ENCODE results near the gene KIF23. TPM values are rescaled to one million over a fixed set of nuclear protein-coding genes. Genes with fewer than 3 reads are reported as not detected.

Gene KIF23
- total and polyA plus RNA-seq, 2 of the 4 experiments (the other 2 are of a cell fraction), result 37.7 to 56.1 TPM

DNA sequence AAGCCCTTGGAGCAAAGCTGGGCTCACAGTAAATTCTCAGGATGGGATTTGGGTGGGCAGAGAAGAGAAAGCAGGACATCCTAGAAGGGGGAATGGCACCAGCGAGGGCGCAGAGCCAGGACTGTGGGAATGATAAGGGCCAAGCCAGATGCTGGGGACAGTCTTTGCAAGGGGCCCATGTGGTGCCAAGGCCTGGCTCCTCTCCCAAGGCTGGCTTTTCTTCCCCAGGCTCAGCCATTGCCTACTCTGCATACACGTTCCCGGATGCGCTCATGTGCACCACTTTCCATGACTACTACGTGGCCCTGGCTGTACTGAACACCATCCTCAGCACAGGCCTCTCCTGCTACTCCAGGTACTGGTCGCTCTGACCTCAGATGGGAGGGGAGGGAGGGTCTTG is 24.7 kb upstream of the KIF23 start:
- Histone ChIP-seq H3K56ac (ENCODE audit: extremely low read depth, insufficient read depth, low read length) (no peak overlapping the region), H2BK5ac (ENCODE audit: low read depth, low read length, poor library complexity, severe bottlenecking) (no peak overlapping the region), H3K4ac (ENCODE audit: low read depth, low read length) (no peak overlapping the region), H2BK120ac (ENCODE audit: low read depth, low read length) (no peak overlapping the region), H3K14ac (replicated peaks; ENCODE audit: low read depth, low read length) (no peak overlapping the region), H3K4me2 (ENCODE audit: low read depth, low read length) (no peak overlapping the region), H2AFZ (replicated peaks; ENCODE audit: low read length, poor library complexity) (no peak overlapping the region), H4K5ac (ENCODE audit: low read depth, low read length) (no peak overlapping the region), H2BK15ac (ENCODE audit: low read depth, low read length) (no peak overlapping the region), H3K9me3 (ENCODE audit: control insufficient read depth, insufficient read depth, low read length) (no peaks in the 10 kb centered on the region), H3K4me3 (ENCODE audit: insufficient read depth, low read depth, low read length) (no peak overlapping the region), H3K27me3 (ENCODE audit: control insufficient read depth, insufficient read depth, low read length) (no peaks in the 10 kb centered on the region), H4K91ac (ENCODE audit: insufficient read depth, low read depth, low read length) (no peak overlapping the region), H3K23ac (ENCODE audit: low read depth, low read length) (no peak overlapping the region), H3K36me3 (ENCODE audit: control insufficient read depth, insufficient read depth, low read length) (no peaks in the 10 kb centered on the region; the same call in 1 of the 2 replicates), H2BK20ac (ENCODE audit: low read depth, low read length) (no peak overlapping the region), H3K27ac (ENCODE audit: insufficient read depth, low read length) (no peak overlapping the region), H4K20me1 (ENCODE audit: insufficient read depth, low read length) (peaks cover 19% of the 10 kb centered on the region), H3K9ac (ENCODE audit: low read depth, low read length) (no peak overlapping the region), H3K4me1 (ENCODE audit: control insufficient read depth, insufficient read depth, low read length) (peaks cover 7% of the 10 kb centered on the region), H3K18ac (ENCODE audit: low read depth, low read length) (no peak overlapping the region), H3K9me1 (ENCODE audit: insufficient read depth, low read length) (peaks cover 48% of the 10 kb centered on the region), H2AK5ac (ENCODE audit: low read depth, low read length) (peak overlapping the region; percentile 21; the same call in 1 of the 2 replicates), H3K79me1 (ENCODE audit: low read depth in 1 of 2, low read length in 2 of 2) (peaks cover 4 to 50% of the 10 kb centered on the region in 2 experiments; a peak in 3 of 4 replicates), H4K8ac (ENCODE audit: low read depth in 2 of 2, low read length in 2 of 2) (no peak overlapping the region), H2AK9ac (replicated peaks; ENCODE audit: low read depth, low read length, poor library complexity) (no peak overlapping the region)
- intact Hi-C loops (cut with micrococcal nuclease) (no loop called here), dilution Hi-C loops (cut with HindIII; ENCODE audit: low sequenced_read_pairs, unreplicated experiment) (no loop called here), in situ Hi-C loops (cut with MboI; ENCODE audit: low sequenced_read_pairs) (no loop called here)
- CTCF ChIA-PET, result interaction anchor here (1.2 kb wide), 1 partner anchor 9 kb away, joined by 3 read pairs; no protein-coding TSS in a partner anchor
- no TSS peak for BruUV-seq (replicated peaks)
- 64% methylated on average over 2 of the region's 7 CpGs; no CpG with 5 or more reads in 1 of the 2 experiments for WGBS, 2 experiments (ENCODE audit: extremely low coverage in 2 of 2, insufficient read length in 1 of 2)
- DNase-seq (no peak), ATAC-seq (ENCODE audit: low read depth) (no peak)
- POLR2A ChIA-PET (ENCODE audit: unreplicated experiment), result interaction anchor here (0.5 kb wide), 1 partner anchor 23 kb away, joined by 4 read pairs; no protein-coding TSS in a partner anchor
- no peak for TF ChIP-seq RAD21 (IDR thresholded peaks at IDR 0.05; ENCODE audit: low read length)
- no peak for TF ChIP-seq NFE2L2 (IDR thresholded peaks at IDR 0.05; ENCODE audit: low read depth, low read length)
- no peak for TF ChIP-seq SMC3 (IDR thresholded peaks at IDR 0.05; ENCODE audit: low read depth, low read length)
- TF ChIP-seq FOS (IDR thresholded peaks at IDR 0.05; ENCODE audit: low read depth, low read length), result no peak
- TF ChIP-seq RFX5 (IDR thresholded peaks at IDR 0.05; ENCODE audit: low read depth, low read length), result no peak
- TF ChIP-seq ELK1 (IDR thresholded peaks at IDR 0.05; ENCODE audit: borderline replicate concordance, low read depth, low read length), result no peak
- TF ChIP-seq POLR2A (IDR thresholded peaks at IDR 0.05; ENCODE audit: low read depth, low read length), result no peak

All from IMR-90 (cell line).